ENCODE data around the gene SPPL3.
A peak's percentile ranks its signal among the peaks of the same experiment; 100 is the strongest.

The SPPL3 gene

DNA sequence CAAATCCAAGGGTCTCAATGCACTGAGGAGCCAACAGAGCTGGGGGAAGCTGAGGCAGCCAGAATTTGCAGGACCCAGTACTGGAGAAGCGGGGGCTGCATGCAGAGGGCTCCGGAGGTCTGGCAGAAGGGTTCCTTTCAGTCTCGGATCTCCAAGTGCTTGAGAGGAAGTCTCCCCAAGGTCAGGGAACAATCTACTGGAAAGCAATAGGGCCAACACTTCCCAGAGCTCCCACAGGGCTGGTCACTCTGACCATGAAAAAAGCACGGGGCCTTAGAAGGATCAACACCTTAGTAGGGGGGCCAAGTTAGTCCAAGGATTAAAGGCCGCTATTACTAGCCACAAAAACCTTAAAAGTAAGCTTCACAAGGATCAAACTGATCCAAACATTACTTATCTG lies 31.7 kb downstream of the SPPL3 start:
- no peak for DNase-seq

DNA sequence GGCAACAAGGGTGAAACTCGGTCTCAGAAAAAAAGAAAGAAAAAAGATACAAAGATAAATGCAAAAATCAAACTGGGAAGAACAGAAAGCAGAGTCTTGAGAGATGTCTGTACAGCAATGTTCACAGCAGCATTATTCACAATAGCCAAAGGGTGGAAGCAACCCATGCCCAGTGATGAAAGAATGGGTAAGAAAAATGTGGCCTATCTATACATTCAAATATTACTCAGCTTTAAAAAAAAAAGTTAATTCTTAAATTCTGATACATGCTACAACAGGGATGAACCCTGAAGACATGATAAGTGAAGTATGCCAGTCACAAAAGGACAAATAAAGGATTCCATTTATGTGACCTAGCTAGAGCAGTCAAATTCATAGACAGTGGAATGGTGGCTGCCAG lies 33.7 kb downstream of the SPPL3 start:
- DNase-seq: no peak

DNA sequence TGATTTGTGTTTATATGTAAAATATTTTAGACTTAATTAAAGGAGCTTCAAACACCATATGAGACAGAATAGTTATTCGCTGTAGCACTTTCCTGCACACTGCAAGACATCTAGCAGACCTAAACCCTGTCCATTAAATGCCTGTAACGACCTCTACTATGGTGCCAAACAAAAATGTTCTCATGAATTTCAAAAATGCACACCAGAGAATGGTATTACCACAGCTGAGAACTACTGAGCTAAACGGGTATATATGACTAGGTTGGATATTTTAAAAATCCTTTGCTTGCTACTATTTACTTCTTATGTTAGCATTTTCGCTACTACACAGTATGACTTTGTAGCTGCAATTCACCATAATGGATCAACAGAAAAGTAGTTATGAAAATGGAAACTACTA lies 34.8 kb downstream of the SPPL3 start:
- no peak for DNase-seq

DNA sequence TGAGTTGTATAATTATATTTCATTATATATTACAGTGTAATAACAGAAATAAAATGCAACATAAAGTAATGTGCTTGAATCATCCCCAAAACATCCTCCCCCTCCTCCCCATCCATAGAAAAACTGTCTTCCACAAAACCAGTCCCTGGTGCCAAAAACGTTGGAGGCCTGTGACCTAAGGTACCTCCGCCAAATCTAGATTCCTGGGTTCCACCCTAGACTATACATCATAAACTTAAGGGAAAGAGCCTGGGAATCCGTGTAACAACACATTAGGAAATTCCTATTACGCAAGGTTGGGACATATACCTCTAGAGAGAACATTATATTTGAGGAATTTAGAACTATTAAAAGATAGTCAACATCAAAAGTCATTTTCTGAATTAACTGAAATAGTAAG lies 38.0 kb downstream of the SPPL3 start:
- no peak for DNase-seq

DNA sequence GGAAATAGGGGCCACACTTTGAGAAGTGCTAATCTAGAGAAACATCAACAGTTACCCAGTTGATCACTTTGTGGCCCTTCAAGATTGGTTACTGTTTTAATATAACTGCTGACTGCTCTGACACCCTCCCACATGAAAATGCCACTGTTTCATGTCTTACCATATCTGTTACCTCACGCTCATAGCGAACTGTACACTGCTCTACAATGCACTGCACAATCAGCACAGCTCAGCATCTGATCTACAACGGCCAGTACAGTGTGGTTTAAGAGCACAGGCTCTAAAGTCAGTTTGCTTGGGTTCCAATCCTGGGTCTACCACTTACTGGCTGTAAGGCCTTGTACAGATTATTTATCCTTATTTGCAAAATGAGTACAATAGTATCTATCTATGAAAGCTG lies 39.1 kb downstream of the SPPL3 start:
- no peak for DNase-seq

DNA sequence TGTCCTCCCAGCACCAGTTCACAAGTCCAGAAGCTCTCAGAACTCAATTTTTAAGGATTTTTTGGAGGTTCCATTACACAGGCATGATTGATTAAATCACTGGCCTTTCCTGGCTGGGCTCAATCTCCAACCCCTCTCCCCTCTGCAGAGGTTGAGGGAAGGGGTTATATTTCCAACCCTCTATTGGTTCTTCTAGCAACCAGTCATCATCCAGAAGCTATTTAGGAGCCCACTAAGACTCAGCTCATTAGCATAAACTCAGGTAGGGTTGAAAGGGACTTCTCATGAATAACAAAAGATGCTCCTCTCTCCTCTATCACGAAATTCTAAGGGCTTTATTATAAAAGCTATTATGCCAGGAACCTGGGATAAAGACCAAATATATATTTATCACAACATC lies 41.5 kb downstream of the SPPL3 start:
- DNase-seq: no peak

DNA sequence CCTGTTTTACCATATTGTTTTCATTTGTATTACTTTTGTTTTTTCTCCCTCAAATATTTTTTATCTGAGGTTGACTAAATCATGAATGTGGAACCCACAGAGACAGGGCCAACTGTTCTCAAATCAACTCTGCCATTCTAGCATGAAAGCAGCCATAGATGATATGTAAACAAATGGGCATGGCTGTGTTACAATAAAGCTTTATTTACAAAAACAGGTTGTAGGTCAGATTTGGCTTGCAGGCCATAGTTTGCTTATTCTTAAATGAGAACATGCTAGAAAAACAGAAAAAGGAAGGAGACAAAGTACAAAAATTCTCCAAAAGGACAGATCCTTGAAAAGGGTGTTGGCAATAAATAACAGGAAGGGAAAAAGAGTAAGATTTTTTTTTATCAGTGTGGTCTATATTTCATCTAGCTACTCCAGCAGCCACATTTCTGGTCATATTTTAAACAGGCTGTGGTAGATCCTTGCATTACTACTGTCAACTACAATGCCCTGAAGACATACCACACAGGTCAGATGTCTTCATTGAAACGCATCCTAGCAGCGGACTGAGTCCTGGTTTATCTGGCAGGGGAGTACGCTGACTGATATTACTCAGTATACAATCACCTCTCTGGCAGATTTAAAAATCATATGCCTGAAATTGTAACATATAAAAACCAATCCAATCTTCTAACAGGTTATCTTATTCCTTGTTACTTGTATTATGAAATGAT lies 42.9 kb downstream of the SPPL3 start:
- DNase-seq: no peak

DNA sequence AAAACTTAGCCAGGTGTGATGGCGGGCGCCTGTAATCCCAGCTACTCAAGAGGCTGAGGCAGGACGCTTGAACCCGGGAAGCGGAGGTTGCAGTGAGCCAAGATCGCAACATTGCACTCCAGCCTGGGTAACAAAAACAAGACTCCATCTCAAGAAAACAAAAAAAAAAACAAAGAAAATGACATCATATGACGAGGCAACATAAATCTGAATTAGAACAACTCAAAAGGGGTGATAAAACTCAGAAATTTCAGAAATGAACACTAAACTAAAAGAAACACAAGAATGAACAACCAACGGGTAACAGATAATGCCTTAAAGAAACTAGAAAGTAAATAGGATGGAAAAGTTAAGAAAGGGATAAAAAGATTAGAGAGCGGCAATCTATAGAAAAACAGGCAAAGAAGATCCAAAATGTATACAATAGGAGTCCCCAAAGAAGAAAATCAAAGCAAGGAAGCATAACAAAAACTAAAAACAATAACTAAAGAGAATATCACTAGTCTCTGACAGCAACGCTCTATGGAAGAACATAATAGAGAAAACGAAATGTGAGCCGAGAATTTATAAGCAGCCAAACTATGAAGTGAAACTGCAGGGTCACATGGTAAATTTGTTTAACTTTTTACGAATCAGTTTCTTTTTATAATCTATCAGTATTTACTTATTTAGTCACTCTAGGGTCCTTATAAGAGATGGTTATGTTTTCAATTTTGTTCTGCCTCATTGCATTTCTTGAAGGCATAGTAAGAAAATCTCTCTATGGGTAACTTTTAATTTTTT lies 45.7 kb downstream of the SPPL3 start:
- DNase-seq: no peak

DNA sequence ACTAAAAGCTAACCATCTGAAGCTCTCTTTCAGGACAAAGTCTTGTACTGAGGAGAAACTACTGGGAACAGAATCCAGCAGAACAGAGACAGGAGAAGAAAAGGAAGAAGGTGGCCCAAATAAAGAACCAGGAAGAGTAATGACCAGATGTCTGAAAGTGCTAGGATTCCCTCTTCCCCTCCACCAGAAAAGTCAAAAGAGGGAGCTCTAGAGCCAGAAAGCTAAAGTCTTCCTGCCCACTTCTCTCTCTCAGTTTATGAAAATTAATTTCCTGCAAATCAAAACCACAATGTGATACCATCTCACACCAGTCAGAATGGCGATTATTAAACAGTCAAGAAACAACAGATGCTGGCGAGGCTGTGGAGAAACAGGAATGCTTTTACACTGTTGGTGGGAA lies 47.2 kb downstream of the SPPL3 start:
- DNase-seq: peak in 1 of 2 donors; percentile 24

DNA sequence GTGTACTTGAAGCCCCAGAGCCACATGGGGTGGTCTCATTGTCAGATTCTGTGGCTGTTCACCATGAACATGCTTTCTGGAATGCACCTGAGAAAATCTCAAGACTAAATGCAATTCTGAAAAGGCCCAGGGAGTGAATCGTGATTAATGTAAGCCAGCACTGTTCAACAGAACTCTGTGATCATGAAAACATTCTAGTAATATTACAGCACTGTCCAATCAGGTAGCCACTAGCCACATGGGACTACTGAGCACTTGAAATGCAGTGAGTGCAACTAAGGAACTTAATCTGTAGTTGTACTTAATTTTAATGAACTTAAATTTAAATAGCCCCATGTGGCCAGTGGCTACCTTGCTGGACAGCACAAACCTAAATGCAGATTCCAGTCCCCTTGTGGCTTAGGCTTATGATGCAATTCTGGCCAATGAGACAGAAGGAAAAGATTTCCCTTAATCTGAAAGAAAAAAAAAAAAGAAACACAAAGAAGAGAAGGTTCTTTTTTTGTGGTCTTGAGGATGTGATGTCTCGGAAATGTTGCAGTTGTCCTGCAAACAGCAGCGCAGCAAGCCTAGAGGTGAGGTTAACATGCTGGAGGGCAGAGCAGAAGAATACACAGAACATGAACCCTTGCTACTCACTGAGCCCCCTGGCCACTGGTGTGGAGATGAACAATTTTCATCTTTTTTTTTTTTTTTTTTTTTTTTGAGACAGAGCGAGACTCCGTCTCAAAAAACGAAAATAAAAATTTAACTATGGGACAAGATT lies 48.2 kb downstream of the SPPL3 start:
- no peak for DNase-seq

DNA sequence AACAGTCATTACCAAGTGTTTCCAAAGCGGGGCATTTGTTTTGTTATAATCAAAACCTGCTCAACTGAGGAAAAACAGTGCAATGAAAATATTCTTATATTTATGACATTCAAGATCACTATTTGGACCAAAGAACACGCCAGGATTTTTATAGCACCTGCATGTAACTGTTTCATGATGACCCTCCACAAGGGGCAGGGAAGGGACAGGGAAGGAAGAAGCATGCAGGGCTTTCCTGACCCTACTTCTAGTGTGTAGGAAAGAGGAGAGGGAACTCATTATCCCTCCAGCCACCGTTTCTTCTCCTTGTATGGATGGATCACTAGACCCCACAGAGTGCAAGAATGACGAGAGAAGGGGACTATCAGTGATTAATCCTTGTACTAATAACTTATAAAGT lies 49.4 kb downstream of the SPPL3 start:
- DNase-seq: no peak

DNA sequence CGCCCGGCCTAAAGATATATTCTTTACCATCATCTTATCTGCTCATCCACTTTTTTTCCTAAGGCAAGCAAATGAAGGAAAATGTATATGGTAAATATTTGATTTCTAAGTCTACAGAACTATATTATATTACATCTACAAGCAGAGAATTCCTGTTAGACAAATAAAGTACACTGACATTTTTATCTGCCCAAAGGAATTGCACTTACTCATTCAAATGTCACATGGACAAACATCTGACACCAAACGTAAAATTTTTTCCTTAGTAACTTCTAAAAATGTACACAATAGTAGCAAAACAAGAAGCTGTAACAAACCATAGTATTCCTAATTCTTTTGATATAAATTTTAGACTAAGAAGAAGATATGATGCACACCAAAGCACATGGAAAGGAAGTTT lies 51.0 kb downstream of the SPPL3 start:
- DNase-seq: no peak

DNA sequence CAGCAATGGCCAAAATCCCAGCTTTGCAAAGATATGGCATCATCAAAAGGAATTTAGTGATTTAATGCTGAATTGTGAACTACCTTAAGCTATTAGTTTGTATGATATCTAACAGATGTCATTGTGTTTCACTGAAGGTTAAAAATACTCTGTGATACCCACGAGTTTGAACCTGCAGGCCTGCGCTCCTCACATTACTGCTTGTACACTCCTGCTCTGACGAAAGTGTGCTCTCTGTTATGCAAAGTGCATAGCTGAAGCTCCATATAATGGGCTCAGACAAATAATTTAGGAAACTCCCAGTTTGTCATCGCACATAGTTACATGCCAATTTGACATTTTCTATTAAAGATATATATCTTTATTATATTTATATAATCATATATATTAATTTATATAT lies 52.2 kb downstream of the SPPL3 start:
- DNase-seq: no peak

DNA sequence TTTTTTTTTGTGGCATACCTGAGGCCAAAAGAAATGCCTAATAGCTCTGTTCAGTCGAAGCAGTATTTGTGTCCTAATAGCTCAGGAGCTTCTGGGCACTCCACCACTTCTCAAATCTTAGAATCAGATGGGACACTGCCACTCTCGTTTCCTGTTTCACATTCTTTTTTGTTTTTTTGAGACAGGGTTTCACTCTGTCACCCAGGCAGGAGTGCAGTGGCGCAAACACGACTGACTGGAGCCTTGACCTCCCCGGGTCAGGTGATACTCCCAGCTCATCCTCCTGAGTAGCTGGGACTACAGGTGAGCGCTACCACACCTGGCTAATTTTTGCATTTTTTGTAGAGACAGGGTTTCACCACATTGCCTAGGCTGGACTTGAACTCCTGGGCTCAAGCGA lies 52.7 kb downstream of the SPPL3 start:
- no peak for DNase-seq

DNA sequence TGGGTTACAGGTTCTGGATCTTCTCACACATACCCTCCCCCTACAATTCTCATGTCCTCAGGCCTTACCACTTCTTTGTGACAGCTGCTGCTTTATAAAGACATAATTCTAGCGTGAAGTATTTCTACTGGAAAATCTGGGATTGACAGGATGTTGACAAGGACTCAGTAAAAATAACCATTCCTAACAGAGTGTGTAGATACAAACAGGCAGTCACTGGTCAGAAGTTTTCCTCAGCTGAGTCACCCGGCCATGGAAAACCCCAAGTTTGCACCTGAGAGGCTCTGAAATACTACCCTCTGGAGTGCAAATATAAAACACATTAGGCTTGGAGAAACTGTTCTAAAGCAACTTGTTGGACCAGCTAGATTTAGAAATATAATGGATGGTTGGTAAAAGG lies 54.4 kb downstream of the SPPL3 start:
- DNase-seq: no peak

DNA sequence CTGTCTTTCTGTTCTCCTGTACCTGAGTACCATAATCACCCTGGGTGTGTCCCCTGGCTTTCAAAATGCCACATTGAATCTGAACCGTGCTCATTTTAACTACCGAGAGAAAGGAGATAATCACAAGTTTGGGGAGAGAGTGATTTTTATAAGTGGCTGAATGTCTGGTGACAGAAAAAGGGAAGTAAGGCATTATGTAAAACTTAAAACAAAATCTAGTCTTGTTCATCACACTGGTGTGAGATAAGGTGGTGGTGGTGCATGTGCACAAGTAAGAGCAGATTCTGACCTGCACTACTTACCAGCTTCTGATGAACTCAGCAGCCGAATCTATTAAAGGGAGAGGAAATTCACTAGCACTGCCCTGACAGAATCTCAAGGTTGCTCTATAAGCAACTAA lies 56.3 kb downstream of the SPPL3 start:
- peak in 1 of 2 donors; percentile 58 for DNase-seq

DNA sequence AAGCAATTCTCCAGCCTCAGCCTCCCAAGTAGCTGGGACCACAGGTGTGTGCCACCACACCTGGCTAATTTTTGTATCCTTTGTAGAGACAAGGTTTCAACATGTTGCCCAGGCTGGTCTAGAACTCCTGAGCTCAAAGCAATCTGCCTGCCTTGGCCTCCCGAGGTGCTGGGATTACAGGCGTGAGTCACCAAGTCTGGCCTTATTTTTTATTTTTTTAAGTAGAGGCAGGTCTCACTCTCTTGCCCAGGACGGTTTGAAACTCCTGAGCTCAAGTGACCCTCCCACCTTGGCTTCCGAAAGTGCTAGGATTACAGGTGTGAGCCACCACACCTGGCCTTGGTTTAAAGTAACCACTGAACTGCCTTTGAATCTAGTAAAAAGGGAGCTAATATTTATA lies 56.8 kb downstream of the SPPL3 start:
- no peak for DNase-seq

DNA sequence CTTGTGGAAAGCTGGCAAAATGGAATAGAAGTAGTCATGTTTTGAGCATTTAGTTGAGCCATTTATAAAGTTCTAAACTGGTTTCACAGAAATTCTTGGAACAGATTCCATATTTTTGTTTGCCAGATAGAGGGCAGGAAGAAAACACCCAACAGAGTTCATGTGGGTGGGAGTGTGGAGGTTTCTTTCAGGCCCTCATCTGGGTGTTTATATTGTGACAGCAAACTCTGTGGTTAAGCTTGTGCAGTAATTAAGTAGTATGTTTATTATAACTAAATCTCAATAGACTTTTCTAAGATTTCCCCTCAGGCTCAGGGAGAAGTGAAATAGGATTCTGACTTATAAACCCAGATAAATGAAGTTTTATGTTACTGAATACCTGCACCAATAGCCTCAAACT lies 57.4 kb downstream of the SPPL3 start:
- DNase-seq: no peak

DNA sequence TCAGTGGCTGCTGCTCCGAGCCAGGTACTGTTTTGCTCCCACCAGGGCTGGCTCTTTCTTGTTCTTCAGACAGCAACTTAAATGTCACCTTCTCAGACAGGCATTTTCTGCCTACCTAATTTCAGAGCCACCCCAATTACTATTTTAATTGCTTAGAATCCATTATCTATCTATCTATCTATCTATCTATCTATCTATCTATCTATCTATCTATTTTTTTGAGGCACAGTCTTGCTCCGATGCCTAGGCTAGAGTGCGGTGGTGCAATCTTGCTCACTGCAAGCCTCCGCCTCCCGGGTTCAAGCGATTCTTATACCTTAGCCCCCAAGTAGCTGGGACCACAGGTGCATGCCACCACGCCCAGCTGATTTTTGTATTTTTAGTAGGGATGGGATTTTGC lies 58.5 kb downstream of the SPPL3 start:
- no peak for DNase-seq

DNA sequence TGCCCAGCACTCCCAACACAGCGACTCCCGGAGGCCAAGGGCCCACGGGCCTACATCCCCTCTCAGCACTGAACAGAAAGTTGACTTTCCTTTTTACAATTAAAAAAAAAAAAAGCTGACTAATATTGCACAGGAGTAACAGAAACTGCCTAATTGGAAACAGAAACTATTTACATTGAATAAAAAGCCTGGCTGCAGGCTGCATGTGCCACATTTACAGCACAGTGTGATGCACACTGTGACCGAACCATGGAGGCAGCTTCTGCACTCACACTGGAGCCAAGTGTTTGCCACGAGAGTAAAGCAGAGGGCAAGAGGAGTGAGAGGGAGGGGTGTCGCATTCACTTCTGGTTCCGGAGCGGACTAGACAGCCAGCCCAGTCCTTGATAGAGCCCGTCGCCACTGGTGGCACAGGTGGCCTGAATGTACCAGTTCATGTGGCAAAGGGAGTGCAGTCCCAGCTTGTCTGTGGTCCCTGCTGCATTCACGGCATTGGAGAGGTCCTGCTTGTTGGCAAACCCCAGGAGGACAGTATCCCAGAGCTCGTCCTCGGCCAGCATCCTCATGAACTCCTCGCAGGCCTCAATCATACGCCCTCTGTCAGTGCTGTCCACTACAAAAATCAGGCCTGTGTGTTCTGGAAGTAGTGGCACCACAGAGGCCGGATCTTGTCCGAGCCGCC lies 59.2 kb downstream of the SPPL3 start:
- no peak for DNase-seq

DNA sequence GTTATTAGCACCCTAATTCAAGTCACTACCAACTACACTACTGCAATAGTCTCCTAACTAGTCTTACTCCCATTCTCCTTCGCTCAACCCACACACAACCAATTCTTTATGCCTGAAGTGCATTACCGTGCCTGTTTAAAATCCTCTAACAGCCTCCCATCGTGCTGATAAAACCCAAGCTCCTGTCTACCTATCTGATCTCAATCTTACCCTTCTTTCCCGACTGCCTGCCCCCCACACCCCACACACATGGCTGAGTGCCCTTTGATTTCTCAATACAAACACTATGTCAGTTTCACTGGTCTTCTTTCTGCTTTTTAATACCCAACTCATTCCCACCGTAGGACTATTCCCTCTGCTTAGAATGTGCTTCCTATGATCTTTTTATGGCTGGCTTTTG lies 59.9 kb downstream of the SPPL3 start:
- DNase-seq: no peak

DNA sequence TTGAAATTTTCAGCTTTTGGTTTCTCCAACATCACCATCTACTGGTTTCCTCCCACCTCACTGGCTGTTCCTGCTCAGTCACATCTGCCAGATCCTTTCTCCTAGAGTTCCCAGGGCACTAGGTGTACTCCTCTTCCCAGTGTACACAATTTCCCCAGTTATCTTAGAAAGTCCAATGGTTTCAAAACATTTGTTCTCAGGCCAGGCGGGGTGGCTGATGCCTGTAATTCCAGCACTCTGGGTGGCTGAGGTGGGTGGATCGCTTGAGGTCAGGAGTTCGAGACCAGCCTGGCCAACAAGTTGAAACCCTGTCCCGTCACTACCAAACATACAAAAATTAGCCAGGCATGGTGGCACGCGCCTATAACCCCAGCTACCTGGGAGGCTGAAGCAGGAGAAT lies 60.7 kb downstream of the SPPL3 start:
- DNase-seq: no peak

DNA sequence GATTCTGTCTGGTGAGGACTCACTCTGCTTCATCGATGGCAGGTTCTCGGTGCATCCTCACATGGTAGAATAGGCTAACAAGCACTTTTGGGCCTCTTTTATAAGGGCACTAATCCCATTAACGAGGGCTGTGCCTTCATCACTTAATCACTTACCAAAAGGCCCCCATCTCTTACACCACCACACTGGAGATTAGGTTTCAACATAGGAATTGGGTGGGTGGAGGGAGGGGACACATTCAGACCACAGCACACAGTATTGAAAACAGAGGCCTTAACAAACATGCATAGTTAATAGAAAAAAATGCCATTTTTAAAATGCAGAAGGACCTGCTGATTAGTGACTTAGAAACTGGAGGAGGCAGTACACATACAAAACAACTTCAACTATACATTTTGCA lies 61.6 kb downstream of the SPPL3 start:
- no peak for DNase-seq

Measured in bone marrow (tissue), 2 donors.